Astrocyte of the spinal cord (primary cell): ENCODE data around the gene STAG1.

Source experiments
- DNase-seq: peaks from one replicate; pipeline ENCODE4 v3.0.0; 2011; ENCODE audit warnings: low read depth, low spot score
- H3K4me3 ChIP-seq: 2 replicates; pipeline ENCODE4 v1.5.1; 2011; ENCODE audit warnings: low read depth, mild to moderate bottlenecking, low read length, moderate library complexity
- in situ Hi-C: cut with HindIII; loops from 2 replicates; pipeline ENCODE4 v1.10.0; 2017; ENCODE audit warnings: low sequenced_read_pairs
- TF ChIP-seq, protein P1 (sequence below): IDR thresholded peaks from 2 replicates; pipeline ENCODE4 v1.5.1; 2012; ENCODE audit warnings: low read depth, mild to moderate bottlenecking, low read length, inconsistent platforms

The STAG1 gene

DNA sequence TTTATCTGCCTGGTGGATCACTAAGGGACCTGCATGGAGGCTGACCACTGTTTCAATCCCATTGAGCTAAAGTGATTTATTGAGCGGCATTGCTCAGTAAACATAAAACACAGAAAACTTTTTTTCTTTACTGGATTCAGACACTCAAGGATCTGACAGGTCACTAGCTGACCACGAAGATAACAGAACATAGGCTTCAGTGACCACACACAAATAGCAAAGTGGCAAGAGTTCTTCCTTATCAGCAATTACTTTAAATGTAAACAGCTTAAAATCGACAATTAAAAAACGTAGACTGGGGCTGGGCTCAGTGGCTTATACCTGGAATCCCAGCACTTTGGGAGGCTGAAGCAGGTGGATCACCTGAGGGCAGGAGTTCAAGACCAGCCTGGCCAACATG, 48.7 kb downstream of the STAG1 start:
- no peak for DNase-seq

DNA sequence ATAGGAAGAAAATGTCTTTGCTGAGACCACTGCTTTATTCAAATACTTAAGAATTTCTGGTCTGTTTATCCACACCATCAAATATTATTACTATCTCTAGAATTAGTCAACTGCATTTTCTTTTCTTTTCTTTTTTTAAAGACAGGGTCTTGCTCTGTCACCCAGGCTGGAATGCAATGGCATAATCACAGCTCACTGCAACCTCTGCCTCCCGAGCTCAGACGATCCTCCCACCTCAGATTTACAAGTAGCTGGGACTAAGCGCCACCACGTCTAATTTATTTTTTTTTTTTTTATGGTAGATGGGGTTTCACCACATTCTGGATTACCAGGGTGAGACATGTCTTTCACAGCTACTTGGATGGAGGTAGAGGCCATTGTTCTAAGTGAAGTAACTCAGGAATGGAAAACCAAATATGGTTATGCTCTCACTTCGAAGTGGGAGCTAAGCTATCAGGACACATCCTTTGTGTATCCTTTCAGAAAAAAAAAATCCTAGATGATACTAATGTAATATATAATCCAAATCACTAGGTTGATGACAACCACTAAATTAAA, 52.8 kb downstream of the STAG1 start:
- in situ Hi-C loops: no loop called here
- DNase-seq: no peak
- TF ChIP-seq, protein P1, sequence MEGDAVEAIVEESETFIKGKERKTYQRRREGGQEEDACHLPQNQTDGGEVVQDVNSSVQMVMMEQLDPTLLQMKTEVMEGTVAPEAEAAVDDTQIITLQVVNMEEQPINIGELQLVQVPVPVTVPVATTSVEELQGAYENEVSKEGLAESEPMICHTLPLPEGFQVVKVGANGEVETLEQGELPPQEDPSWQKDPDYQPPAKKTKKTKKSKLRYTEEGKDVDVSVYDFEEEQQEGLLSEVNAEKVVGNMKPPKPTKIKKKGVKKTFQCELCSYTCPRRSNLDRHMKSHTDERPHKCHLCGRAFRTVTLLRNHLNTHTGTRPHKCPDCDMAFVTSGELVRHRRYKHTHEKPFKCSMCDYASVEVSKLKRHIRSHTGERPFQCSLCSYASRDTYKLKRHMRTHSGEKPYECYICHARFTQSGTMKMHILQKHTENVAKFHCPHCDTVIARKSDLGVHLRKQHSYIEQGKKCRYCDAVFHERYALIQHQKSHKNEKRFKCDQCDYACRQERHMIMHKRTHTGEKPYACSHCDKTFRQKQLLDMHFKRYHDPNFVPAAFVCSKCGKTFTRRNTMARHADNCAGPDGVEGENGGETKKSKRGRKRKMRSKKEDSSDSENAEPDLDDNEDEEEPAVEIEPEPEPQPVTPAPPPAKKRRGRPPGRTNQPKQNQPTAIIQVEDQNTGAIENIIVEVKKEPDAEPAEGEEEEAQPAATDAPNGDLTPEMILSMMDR: no peak

More for the DNA sequence above, 48.7 kb downstream of the STAG1 start:
- in situ Hi-C loops: no loop called here
- no peak overlapping the region for H3K4me3 ChIP-seq
- TF ChIP-seq, protein P1: no peak

DNA sequence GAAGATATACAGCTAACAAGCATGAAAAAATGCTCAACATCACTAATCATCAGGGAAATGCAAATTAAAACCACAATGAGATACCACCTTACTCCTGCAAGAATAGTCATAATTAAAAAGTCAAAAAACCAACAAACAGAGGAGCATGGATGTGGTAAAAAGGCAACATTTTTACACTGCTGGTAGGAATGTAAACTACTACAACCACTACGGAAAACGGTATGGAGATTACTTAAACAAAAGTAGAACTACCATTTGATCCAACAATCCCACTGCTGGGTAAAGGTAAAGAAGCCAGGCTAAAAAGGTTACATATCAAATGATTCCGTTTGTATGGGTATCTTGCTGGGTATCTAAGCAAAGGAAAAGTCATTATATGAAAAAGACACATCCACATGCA, 53.8 kb downstream of the STAG1 start:
- no peak overlapping the region for H3K4me3 ChIP-seq
- in situ Hi-C loops: no loop called here
- no peak for DNase-seq
- TF ChIP-seq, protein P1: no peak

More for the DNA sequence above, 52.8 kb downstream of the STAG1 start:
- H3K4me3 ChIP-seq: no peak overlapping the region

DNA sequence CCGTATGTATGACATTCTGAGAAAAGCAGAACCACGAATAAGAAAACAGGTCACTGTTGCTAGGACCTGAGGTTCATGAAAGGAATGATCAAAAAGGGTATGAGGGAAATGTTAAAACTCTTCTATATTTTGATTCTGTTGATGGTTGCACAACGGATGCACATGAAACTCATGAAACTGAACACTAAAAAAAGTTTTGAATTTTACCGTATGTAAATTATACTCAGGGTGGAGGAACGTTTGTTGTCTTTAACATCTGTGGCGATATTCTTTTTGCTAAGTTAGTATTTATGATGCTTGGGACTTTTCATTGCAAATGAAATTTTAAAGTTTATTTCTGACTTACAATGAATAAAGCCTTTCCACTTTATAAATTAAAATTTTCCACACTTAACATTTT, 55.4 kb downstream of the STAG1 start:
- TF ChIP-seq, protein P1: no peak
- no peak overlapping the region for H3K4me3 ChIP-seq
- in situ Hi-C loops: no loop called here
- DNase-seq: no peak

DNA sequence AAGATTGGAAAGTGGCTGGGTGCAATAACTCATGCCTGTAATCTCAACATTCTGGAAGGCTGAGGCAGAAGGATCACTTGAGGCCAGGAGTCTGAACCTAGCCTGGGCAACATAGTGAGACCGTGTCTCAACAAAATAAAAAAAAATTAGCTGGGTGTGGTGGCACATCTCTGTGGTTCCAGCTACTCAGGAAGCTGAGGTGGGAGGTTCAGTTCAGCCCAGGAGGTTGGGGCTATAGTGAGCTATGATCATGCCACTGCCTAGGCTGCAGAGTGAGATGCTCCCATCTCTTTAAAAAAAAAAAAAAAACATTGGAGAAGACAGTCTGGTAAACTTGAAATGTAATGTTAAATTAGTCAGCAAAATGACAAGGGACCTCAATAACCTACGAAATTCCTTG, 57.9 kb downstream of the STAG1 start:
- in situ Hi-C loops: no loop called here
- DNase-seq: no peak
- H3K4me3 ChIP-seq: no peak overlapping the region
- TF ChIP-seq, protein P1: no peak

DNA sequence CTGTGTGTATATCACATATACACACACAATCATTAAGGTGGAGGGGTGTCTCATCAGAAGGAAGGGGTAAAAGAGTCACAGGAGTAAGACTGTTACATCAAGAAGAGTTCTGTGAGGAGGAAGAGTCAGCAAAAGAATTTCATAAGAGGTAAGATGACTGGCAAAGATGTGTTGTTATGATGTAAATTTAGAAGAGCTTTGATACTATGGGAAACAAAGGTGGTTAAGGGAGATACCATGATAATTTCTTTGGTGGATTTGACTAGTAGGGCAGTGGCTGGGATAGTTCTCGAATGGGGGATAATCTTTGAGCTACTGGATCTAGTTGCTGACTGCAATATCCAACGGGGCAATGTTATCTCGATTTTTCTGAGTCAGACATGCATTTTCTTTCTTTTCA, 61.6 kb downstream of the STAG1 start:
- in situ Hi-C loops: no loop called here
- H3K4me3 ChIP-seq: no peak overlapping the region
- TF ChIP-seq, protein P1: no peak
- DNase-seq: no peak

DNA sequence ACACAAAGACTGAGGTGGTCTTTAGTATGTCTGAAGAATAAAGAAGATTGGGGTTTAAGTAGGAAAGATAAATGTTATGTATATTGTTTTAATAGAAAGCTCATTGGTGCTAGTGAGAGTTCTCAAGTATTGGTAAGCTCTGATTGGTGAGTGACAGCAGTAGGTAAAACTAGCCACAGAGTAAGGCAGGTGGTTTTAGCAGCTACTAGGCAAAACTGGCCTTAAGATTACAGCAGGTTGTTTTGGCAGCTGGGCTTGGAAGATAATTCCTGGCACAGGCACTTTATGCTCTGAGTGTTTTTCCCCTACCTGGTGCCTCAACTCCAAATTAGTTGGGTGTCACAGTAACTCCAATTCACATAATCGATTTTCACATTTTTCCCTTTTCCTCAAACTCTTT, 66.3 kb downstream of the STAG1 start:
- TF ChIP-seq, protein P1: no peak
- no peak for DNase-seq
- in situ Hi-C loops: no loop called here
- no peak overlapping the region for H3K4me3 ChIP-seq
